ENCODE data around the gene WFDC1. TPM values are rescaled to one million over a fixed set of nuclear protein-coding genes. Genes with fewer than 3 reads are reported as not detected.

Gene WFDC1
- total and polyA plus RNA-seq, 2 donors (not counting 3 experiments of a cell fraction or from before 2014, with no cell fraction given) = not detected

DNA sequence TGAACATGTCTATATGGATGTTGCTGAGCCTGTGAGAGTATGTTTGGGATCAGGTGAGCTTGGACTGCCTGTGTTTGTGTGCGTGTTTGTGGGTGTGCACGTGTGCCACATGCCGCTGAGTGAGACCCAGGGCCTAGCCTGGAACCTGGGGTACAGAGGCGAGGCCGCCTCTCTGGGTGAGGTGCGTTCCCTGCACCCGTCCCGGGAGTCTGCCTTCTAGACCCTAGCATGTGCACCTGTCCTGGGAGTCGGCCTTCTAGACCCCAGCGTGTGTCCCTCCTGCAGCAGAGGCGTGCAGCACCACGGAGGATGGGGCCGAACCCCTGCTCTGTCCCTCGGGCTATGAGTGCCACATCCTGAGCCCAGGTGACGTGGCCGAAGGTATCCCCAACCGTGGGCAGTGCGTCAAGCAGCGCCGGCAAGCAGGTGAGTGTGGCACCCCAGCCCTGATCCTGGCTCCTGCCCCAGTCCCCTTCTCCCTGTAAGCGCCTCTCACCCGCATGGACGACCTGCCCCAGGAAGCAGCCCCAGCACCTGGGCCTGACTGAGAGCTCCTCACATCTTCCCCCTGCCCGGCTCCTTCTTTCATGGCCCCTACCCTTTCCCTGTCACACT lies 24.6 kb downstream of the WFDC1 start:
- Histone ChIP-seq H3K27me3 (ENCODE audit: control insufficient read depth in 2 of 2, insufficient read depth in 2 of 2, low read length in 2 of 2) (peaks cover under 1 to 2% of the 10 kb centered on the region in 2 experiments), H4K20me1 (replicated peaks; ENCODE audit: control insufficient read depth, extremely low read depth, insufficient read depth, low read length) (no peaks in the 10 kb centered on the region), H3K36me3 (ENCODE audit: control insufficient read depth in 2 of 2, extremely low read depth in 1 of 2, insufficient read depth in 2 of 2, low read length in 2 of 2) (no peaks in the 10 kb centered on the region), H3K79me2 (ENCODE audit: control insufficient read depth, insufficient read depth, low read length) (no peaks in the 10 kb centered on the region), H3K4me3 (replicated peaks in 1 of 3; ENCODE audit: insufficient read depth in 1 of 3, low read depth in 1 of 3, low read length in 3 of 3) (no peak overlapping the region), H3K27ac (ENCODE audit: insufficient read depth, low read depth, low read length) (no peak overlapping the region), H3K9me3 (replicated peaks; ENCODE audit: control insufficient read depth, insufficient read depth, low read length) (no peaks in the 10 kb centered on the region), H2AFZ (ENCODE audit: low read depth, low read length) (no peak overlapping the region), H3K4me1 (ENCODE audit: control insufficient read depth, extremely low read depth, insufficient read depth, low read length) (no peaks in the 10 kb centered on the region), H3K4me2 (ENCODE audit: insufficient read depth, low read length) (no peak overlapping the region), H3K9me1 (replicated peaks; ENCODE audit: control insufficient read depth, extremely low read depth, insufficient read depth, low read length) (no peaks in the 10 kb centered on the region), H3K9ac (replicated peaks; ENCODE audit: extremely low read depth, insufficient read depth, low read length) (no peak overlapping the region)
- dilution Hi-C loops (cut with MboI; ENCODE audit: extremely low pct_ligation_motif_present, low sequenced_read_pairs) = no loop called here
- intact Hi-C loops (cut with micrococcal nuclease) = no loop called here
- FAIRE-seq (no peak), DNase-seq (ENCODE audit: low read depth, low spot score) (no peak)
- no TSS peak for BruUV-seq (replicated peaks)
- POLR2A ChIA-PET = no interaction called here
- TF ChIP-seq EZH2 (IDR thresholded peaks at IDR 0.05; ENCODE audit: borderline replicate concordance, low read depth, low read length, severe bottlenecking) (no peak), POLR2A (IDR thresholded peaks at IDR 0.05; ENCODE audit: low read depth, low read length) (no peak), CTCF (IDR thresholded peaks at IDR 0.05; ENCODE audit: extremely low read depth in 1 of 2, insufficient read depth in 1 of 2, low read depth in 1 of 2, low read length in 2 of 2) (no peak), POLR2AphosphoS5 (IDR thresholded peaks at IDR 0.05; ENCODE audit: insufficient read depth, low read depth, low read length) (no peak), FOS (IDR thresholded peaks at IDR 0.05; ENCODE audit: borderline replicate concordance, insufficient read depth, low read length) (no peak), JUN (IDR thresholded peaks at IDR 0.05; ENCODE audit: borderline replicate concordance, insufficient read depth, insufficient read length, low read depth) (no peak), MYC (IDR thresholded peaks at IDR 0.05; ENCODE audit: low read depth, low read length) (no peak), GATA2 (IDR thresholded peaks at IDR 0.05; ENCODE audit: insufficient read depth, insufficient read length, low read depth, low read length) (no peak)
- TF ChIP-seq, protein P1, sequence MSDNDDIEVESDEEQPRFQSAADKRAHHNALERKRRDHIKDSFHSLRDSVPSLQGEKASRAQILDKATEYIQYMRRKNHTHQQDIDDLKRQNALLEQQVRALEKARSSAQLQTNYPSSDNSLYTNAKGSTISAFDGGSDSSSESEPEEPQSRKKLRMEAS (IDR thresholded peaks at IDR 0.05; ENCODE audit: insufficient read depth, insufficient read length) = no peak
- CTCF ChIA-PET = no interaction called here
